Neural cell (in vitro differentiated cells): ENCODE results near the gene PHB1. TPM values are rescaled to one million over a fixed set of nuclear protein-coding genes. Genes with fewer than 3 reads are reported as not detected.

ENCODE experiments used
- H2AFZ ChIP-seq: fragments of 200-600, 300-800 bp; sonication (generic), shearing (Covaris generic); 2 replicates; pipeline ENCODE4 v1.6.0; 2014; ENCODE audit warnings: low read depth, mild to moderate bottlenecking, antibody characterized with exemption, low read length, moderate library complexity
- H3F3A ChIP-seq: fragments of 200-600 bp; shearing (Covaris generic); 2 replicates; pipeline ENCODE4 v1.6.1; 2016; ENCODE audit warnings: mild to moderate bottlenecking, moderate library complexity, mixed read lengths, antibody characterized with exemption, low read length; ENCODE audit not compliant: insufficient read depth, poor library complexity, severe bottlenecking
- H3K27ac ChIP-seq: fragments of 200-600, 300-800 bp; sonication (generic), shearing (Covaris generic); 2 replicates; pipeline ENCODE4 v1.5.1; 2014; ENCODE audit warnings: mild to moderate bottlenecking, low read length, moderate library complexity
- H3K27me3 ChIP-seq: fragments of 300-800, 200-600 bp; sonication (generic), shearing (Covaris generic); 2 replicates; pipeline ENCODE4 v1.6.0; 2014; ENCODE audit warnings: mild to moderate bottlenecking, low read depth, low read length, moderate library complexity; ENCODE audit not compliant: insufficient read depth
- H3K36me3 ChIP-seq: fragments of 300-800, 200-600 bp; sonication (generic), shearing (Covaris generic); 2 replicates; pipeline ENCODE4 v1.5.1; 2014; ENCODE audit warnings: mild to moderate bottlenecking, antibody characterized with exemption, low read length, moderate library complexity; ENCODE audit not compliant: insufficient read depth
- H3K4me2 ChIP-seq: fragments of 300-800, 200-600 bp; sonication (generic), shearing (Covaris generic); 2 replicates; pipeline ENCODE4 v1.6.0; 2014; ENCODE audit warnings: mild to moderate bottlenecking, low read length
- H3K4me3 ChIP-seq: fragments of 300-800, 200-600 bp; sonication (generic), shearing (Covaris generic); 2 replicates; pipeline ENCODE4 v1.5.1; 2014; ENCODE audit warnings: mild to moderate bottlenecking, low read length, moderate library complexity
- H3K79me2 ChIP-seq: fragments of 200-600 bp; shearing (Covaris generic); replicated peaks from 2 replicates; pipeline ENCODE4 v1.6.0; 2014; ENCODE audit warnings: mild to moderate bottlenecking, low read length, moderate library complexity; ENCODE audit not compliant: insufficient read depth
- H3K9ac ChIP-seq: fragments of 300-800, 200-600 bp; sonication (generic), shearing (Covaris generic); 2 replicates; pipeline ENCODE4 v1.6.1; 2016; ENCODE audit warnings: mild to moderate bottlenecking, low read length, mixed read lengths
- H3K9me2 ChIP-seq: fragments of 200-600 bp; shearing (Covaris generic); 2 replicates; pipeline ENCODE4 v1.6.1; 2016; ENCODE audit warnings: mild to moderate bottlenecking, low read length, mixed read lengths; ENCODE audit not compliant: insufficient read depth
- H3K9me3 ChIP-seq: fragments of 200-600, 300-800 bp; sonication (generic), shearing (Covaris generic); 2 replicates; pipeline ENCODE4 v1.6.1; 2016; ENCODE audit warnings: mild to moderate bottlenecking, mixed run types, low read length, moderate library complexity, mixed read lengths
- H4K20me1 ChIP-seq: fragments of 200-600 bp; shearing (Covaris generic); 2 replicates; pipeline ENCODE4 v1.6.1; 2016; ENCODE audit warnings: mild to moderate bottlenecking, mixed run types; ENCODE audit not compliant: insufficient read depth
- CTCF ChIP-seq: fragments of 450-650 bp; IDR thresholded peaks from 2 replicates; pipeline ENCODE4 v1.5.1; 2014; ENCODE audit warnings: antibody characterized with exemption, mild to moderate bottlenecking, moderate library complexity; ENCODE audit not compliant: poor library complexity, severe bottlenecking
- EP300 ChIP-seq: fragments of 450-650 bp; conservative IDR thresholded peaks from 2 replicates; pipeline ENCODE4 v1.6.1; 2014; ENCODE audit warnings: antibody characterized with exemption, mild to moderate bottlenecking, moderate library complexity; ENCODE audit not compliant: poor library complexity, severe bottlenecking
- EZH2 ChIP-seq: fragments of 200-600, 300-800 bp; shearing (Covaris generic), sonication (generic); IDR thresholded peaks from 2 replicates; pipeline ENCODE4 v1.6.1; 2014; ENCODE audit warnings: antibody characterized with exemption, low read length, borderline replicate concordance, mild to moderate bottlenecking; ENCODE audit not compliant: insufficient read depth, poor library complexity, severe bottlenecking
- MXI1 ChIP-seq: fragments of 450-650 bp; conservative IDR thresholded peaks from 2 replicates; pipeline ENCODE4 v1.6.1; 2014; ENCODE audit warnings: antibody characterized with exemption, mild to moderate bottlenecking; ENCODE audit not compliant: poor library complexity, severe bottlenecking
- POLR2AphosphoS5 ChIP-seq: IDR thresholded peaks from 2 replicates; pipeline ENCODE4 v1.6.1; 2012
- RAD21 ChIP-seq: fragments of 450-650 bp; conservative IDR thresholded peaks from 2 replicates; pipeline ENCODE4 v1.6.1; 2014; ENCODE audit warnings: antibody characterized with exemption, mild to moderate bottlenecking, moderate library complexity
- REST ChIP-seq: IDR thresholded peaks from 2 replicates; pipeline ENCODE4 v1.6.1; 2012; ENCODE audit warnings: borderline replicate concordance
- SMC3 ChIP-seq: fragments of 450-650 bp; conservative IDR thresholded peaks from 2 replicates; pipeline ENCODE4 v1.6.1; 2014; ENCODE audit warnings: antibody characterized with exemption, mild to moderate bottlenecking, moderate library complexity; ENCODE audit not compliant: poor library complexity
- TAF1 ChIP-seq: IDR thresholded peaks from 2 replicates; pipeline ENCODE4 v1.6.1; 2012; ENCODE audit warnings: low read depth
- polyA plus RNA-seq: library from polyadenylated mRNA; depleted of rRNA; stranded (reverse); fragments of >200 nt; gene quantifications from 2 replicates; pipeline ENCODE4 v1.2.3, GENCODE V29; 2014

The PHB1 gene
- polyA plus RNA-seq, 1 donor from 2014 or later, result 99.0 TPM

- Histone ChIP-seq H3K27me3 (no peaks in the 10 kb centered on the region), H4K20me1 (no peaks in the 10 kb centered on the region), H3K27ac (no peak overlapping the region), H3K36me3 (no peaks in the 10 kb centered on the region), H2AFZ (no peak overlapping the region), H3K9me3 (peaks cover 3% of the 10 kb centered on the region), H3K9me2 (no peaks in the 10 kb centered on the region), H3K79me2 (no peaks in the 10 kb centered on the region), H3K9ac (no peak overlapping the region), H3F3A (no peaks in the 10 kb centered on the region), H3K4me3 (no peak overlapping the region), H3K4me2 (no peak overlapping the region)
- TF ChIP-seq POLR2AphosphoS5 (no peak), TAF1 (no peak), REST (no peak), SMC3 (no peak), RAD21 (no peak), EP300 (no peak), MXI1 (no peak), CTCF (no peak), EZH2 (no peak)
Measured at GRCh38 chr17:49459401-49459984, 44.8 kb upstream of the PHB1 start.

- Histone ChIP-seq H4K20me1 (no peaks in the 10 kb centered on the region), H3K27me3 (no peaks in the 10 kb centered on the region), H3K36me3 (no peaks in the 10 kb centered on the region), H3K4me2 (no peak overlapping the region), H3K79me2 (no peaks in the 10 kb centered on the region), H2AFZ (no peak overlapping the region), H3K4me3 (no peak overlapping the region), H3K9me2 (no peaks in the 10 kb centered on the region), H3K9ac (no peak overlapping the region), H3K9me3 (no peaks in the 10 kb centered on the region), H3K27ac (no peak overlapping the region), H3F3A (no peaks in the 10 kb centered on the region)
- TF ChIP-seq CTCF (no peak), SMC3 (no peak), MXI1 (no peak), POLR2AphosphoS5 (no peak), EP300 (no peak), EZH2 (no peak), RAD21 (no peak), TAF1 (no peak), REST (no peak)
Measured at GRCh38 chr17:49457564-49458535, 43.2 kb upstream of the PHB1 start.
